Muscle layer of duodenum (tissue), 2 donors: ENCODE results near the gene ENG.

ENCODE experiments used
- H3K27ac ChIP-seq: one replicate; pipeline ENCODE4 v1.7.0; 2013; ENCODE audit warnings: mild to moderate bottlenecking, low read length
- H3K27me3 ChIP-seq: one replicate; pipeline ENCODE4 v1.7.0; 2013; ENCODE audit warnings: low read depth, mild to moderate bottlenecking, control low read depth, low read length
- H3K36me3 ChIP-seq, 2 donors: one replicate each; pipeline ENCODE4 v1.7.0; 2013; ENCODE audit warnings: low read length in 2 of 2, control low read depth in 1 of 2, mild to moderate bottlenecking in 1 of 2; ENCODE audit not compliant: insufficient read depth in 2 of 2, control insufficient read depth in 1 of 2
- H3K4me1 ChIP-seq, 2 donors: one replicate each; pipeline ENCODE4 v1.7.0; 2013; ENCODE audit warnings: low read length in 2 of 2, mild to moderate bottlenecking in 2 of 2, control low read depth in 1 of 2, moderate library complexity in 1 of 2; ENCODE audit not compliant: insufficient read depth in 2 of 2, control insufficient read depth in 1 of 2
- H3K4me3 ChIP-seq, 2 donors: one replicate each; pipeline ENCODE4 v1.7.0; 2013; ENCODE audit warnings: low read length in 2 of 2, low read depth in 1 of 2, mild to moderate bottlenecking in 1 of 2
- H3K9me3 ChIP-seq, 2 donors: one replicate each; pipeline ENCODE4 v1.7.0; 2013; ENCODE audit warnings: low read length in 2 of 2, control low read depth in 1 of 2, mild to moderate bottlenecking in 1 of 2; ENCODE audit not compliant: control insufficient read depth in 1 of 2
- donor health status: healthy.

Gene ENG

GRCh38 chr9:127860260-127860659 is 5.8 kb upstream of the ENG start:
- Histone ChIP-seq H3K4me1 (peaks cover 0 to 18% of the 10 kb centered on the region in 2 donors), H3K27ac (no peak overlapping the region), H3K9me3 (no peaks in the 10 kb centered on the region), H3K27me3 (no peaks in the 10 kb centered on the region), H3K36me3 (no peaks in the 10 kb centered on the region), H3K4me3 (no peak overlapping the region)

GRCh38 chr9:127858041-127858512 is 3.6 kb upstream of the ENG start:
- Histone ChIP-seq H3K36me3 (no peaks in the 10 kb centered on the region), H3K27ac (no peak overlapping the region), H3K9me3 (no peaks in the 10 kb centered on the region), H3K27me3 (no peaks in the 10 kb centered on the region), H3K4me1 (peaks cover 0 to 18% of the 10 kb centered on the region in 2 donors), H3K4me3 (no peak overlapping the region)

GRCh38 chr9:127857278-127857677 is 2.8 kb upstream of the ENG start:
- H3K27me3 ChIP-seq, result no peaks in the 10 kb centered on the region
- H3K4me3 ChIP-seq, result no peak overlapping the region
- peaks cover 1 to 13% of the 10 kb centered on the region in 2 donors for H3K4me1 ChIP-seq
- H3K9me3 ChIP-seq, result no peaks in the 10 kb centered on the region
- H3K27ac ChIP-seq, result no peak overlapping the region
- no peaks in the 10 kb centered on the region for H3K36me3 ChIP-seq

- no peak overlapping the region for H3K27ac ChIP-seq
- H3K4me1 ChIP-seq, result peaks cover 5 to 7% of the 10 kb centered on the region in 2 donors
These were observed 2.3 kb upstream of the ENG start for GRCh38 chr9:127856729-127857116.

GRCh38 chr9:127856094-127856728 is 1.8 kb upstream of the ENG start:
- peaks cover 3 to 5% of the 10 kb centered on the region in 2 donors for H3K4me1 ChIP-seq
- no peak overlapping the region for H3K27ac ChIP-seq
- H3K4me3 ChIP-seq, result no peak overlapping the region
- H3K27me3 ChIP-seq, result no peaks in the 10 kb centered on the region
- H3K9me3 ChIP-seq, result no peaks in the 10 kb centered on the region
- no peaks in the 10 kb centered on the region for H3K36me3 ChIP-seq

More at GRCh38 chr9:127856729-127857116, 2.3 kb upstream of the ENG start:
- no peaks in the 10 kb centered on the region for H3K36me3 ChIP-seq
- H3K27me3 ChIP-seq, result no peaks in the 10 kb centered on the region
- no peak overlapping the region for H3K4me3 ChIP-seq
- no peaks in the 10 kb centered on the region for H3K9me3 ChIP-seq

GRCh38 chr9:127855522-127855921 is 1.1 kb upstream of the ENG start:
- Histone ChIP-seq H3K4me3 (no peak overlapping the region), H3K9me3 (no peaks in the 10 kb centered on the region), H3K4me1 (peaks cover 3 to 5% of the 10 kb centered on the region in 2 donors), H3K36me3 (peaks cover 0 to 3% of the 10 kb centered on the region in 2 donors), H3K27ac (no peak overlapping the region), H3K27me3 (no peaks in the 10 kb centered on the region)

- Histone ChIP-seq H3K36me3 (peaks cover 0 to 3% of the 10 kb centered on the region in 2 donors), H3K27ac (no peak overlapping the region), H3K27me3 (no peaks in the 10 kb centered on the region), H3K4me3 (no peak overlapping the region), H3K9me3 (peaks cover 0 to under 1% of the 10 kb centered on the region in 2 donors), H3K4me1 (peaks cover 3 to 5% of the 10 kb centered on the region in 2 donors)
These were observed 502 bp upstream of the ENG start for GRCh38 chr9:127854960-127855359.

- peak overlapping the region; percentile 56 for H3K27ac ChIP-seq
- H3K9me3 ChIP-seq, result peaks cover 7 to 9% of the 10 kb centered on the region in 2 donors
- H3K36me3 ChIP-seq, result peaks cover 0 to 3% of the 10 kb centered on the region in 2 donors
- H3K27me3 ChIP-seq, result no peaks in the 10 kb centered on the region
- H3K4me1 ChIP-seq, result peaks cover under 1 to 5% of the 10 kb centered on the region in 2 donors
- H3K4me3 ChIP-seq, result peak overlapping the region; percentile 70 to 77
These were observed 910 bp downstream of the ENG start for GRCh38 chr9:127853312-127854183.

- Histone ChIP-seq H3K4me1 (peaks cover 0 to 5% of the 10 kb centered on the region in 2 donors), H3K27ac (peak overlapping the region; percentile 56), H3K36me3 (peaks cover 0 to 3% of the 10 kb centered on the region in 2 donors), H3K27me3 (no peaks in the 10 kb centered on the region), H3K9me3 (peaks cover 7 to 9% of the 10 kb centered on the region in 2 donors), H3K4me3 (peak overlapping the region; percentile 70 to 77)
These were observed 1.6 kb downstream of the ENG start for GRCh38 chr9:127852829-127853228.

GRCh38 chr9:127850286-127850830 is 4.1 kb downstream of the ENG start:
- H3K27ac ChIP-seq, result no peak overlapping the region
- peaks cover 0 to 7% of the 10 kb centered on the region in 2 donors for H3K36me3 ChIP-seq
- no peak overlapping the region for H3K4me3 ChIP-seq
- peaks cover 0 to 5% of the 10 kb centered on the region in 2 donors for H3K4me1 ChIP-seq
- H3K9me3 ChIP-seq, result peaks cover 7 to 9% of the 10 kb centered on the region in 2 donors
- no peaks in the 10 kb centered on the region for H3K27me3 ChIP-seq
